HEK293 (cell line): Measurements from ENCODE around the gene ELF3.

Experiments
- CTCF ChIA-PET: fragments of 350-600 bp; formaldehyde crosslinking; extraction: SDS; loops from one replicate; lab custom pipeline; 2021; ENCODE audit warnings: antibody characterized with exemption; lab: Yijun Ruan, JAX
- POLR2A ChIA-PET: fragments of 300-600 bp; formaldehyde crosslinking; extraction: SDS; loops from one replicate; lab custom pipeline; 2020; ENCODE audit warnings: antibody characterized with exemption, inconsistent platforms; lab: Yijun Ruan, JAX
- H3K27ac ChIP-seq: fragments of 200-500 bp; sonication (Bioruptor generic); 2 replicates; pipeline ENCODE4 v1.5.1; 2014; ENCODE audit warnings: low read depth, low read length, control low read depth, inconsistent platforms; ENCODE audit errors: extremely low read depth
- H3K36me3 ChIP-seq, 2 experiments: fragments of 200-500 bp in 1 of 2; sonication (Bioruptor generic) in 1 of 2; 1 replicate in 1 of 2; 2 replicates in 1 of 2; pipeline ENCODE4 v1.5.1; 2014 to 2017; ENCODE audit warnings: inconsistent platforms in 2 of 2, low read length in 2 of 2; ENCODE audit not compliant: control insufficient read depth in 2 of 2, insufficient read depth in 1 of 2
- H3K4me1 ChIP-seq: fragments of 200-500 bp; sonication (Bioruptor generic); 2 replicates; pipeline ENCODE4 v1.5.1; 2014; ENCODE audit warnings: mild to moderate bottlenecking, low read length, inconsistent platforms; ENCODE audit not compliant: control insufficient read depth, insufficient read depth
- H3K4me3 ChIP-seq: 2 replicates; pipeline ENCODE4 v1.5.1; 2011; ENCODE audit warnings: low read depth, mild to moderate bottlenecking, control low read depth, low read length, moderate library complexity
- H3K9me3 ChIP-seq: fragments of 200-500 bp; sonication (Bioruptor generic); 2 replicates; pipeline ENCODE4 v1.5.1; 2014; ENCODE audit warnings: low read depth, low read length, inconsistent platforms; ENCODE audit not compliant: control insufficient read depth, insufficient read depth
- GLIS2 ChIP-seq: fragments of 450-650 bp; formaldehyde crosslinking; IDR thresholded peaks from 2 replicates; pipeline ENCODE4 v1.5.1; 2016; ENCODE audit warnings: missing biosample characterization, missing genetic modification characterization
- MZF1 ChIP-seq: fragments of 450-650 bp; formaldehyde crosslinking; IDR thresholded peaks from 2 replicates; pipeline ENCODE4 v1.5.1; 2017; ENCODE audit warnings: missing biosample characterization, missing genetic modification characterization, borderline replicate concordance
- PRDM10 ChIP-seq: fragments of 450-650 bp; formaldehyde crosslinking; IDR thresholded peaks from 2 replicates; pipeline ENCODE4 v1.5.1; 2016; ENCODE audit warnings: missing biosample characterization, missing genetic modification characterization
- REPIN1 ChIP-seq: fragments of 450-650 bp; formaldehyde crosslinking; IDR thresholded peaks from 2 replicates; pipeline ENCODE4 v1.5.1; 2017; ENCODE audit warnings: missing biosample characterization, missing genetic modification characterization, low read depth
- ZBTB1 ChIP-seq: fragments of 450-650 bp; formaldehyde crosslinking; IDR thresholded peaks from 2 replicates; pipeline ENCODE4 v1.5.1; 2016; ENCODE audit warnings: missing biosample characterization, missing genetic modification characterization
- ZBTB6 ChIP-seq: fragments of 450-650 bp; formaldehyde crosslinking; IDR thresholded peaks from 2 replicates; pipeline ENCODE4 v1.5.1; 2017; ENCODE audit warnings: missing biosample characterization, missing genetic modification characterization
- ZFP3 ChIP-seq: fragments of 450-650 bp; formaldehyde crosslinking; IDR thresholded peaks from 2 replicates; pipeline ENCODE4 v1.5.1; 2016; ENCODE audit warnings: low read depth, missing biosample characterization, missing genetic modification characterization
- ZIC2 ChIP-seq: fragments of 450-650 bp; formaldehyde crosslinking; IDR thresholded peaks from 2 replicates; pipeline ENCODE4 v1.5.1; 2016; ENCODE audit warnings: missing biosample characterization, missing genetic modification characterization
- ZNF148 ChIP-seq: fragments of 450-650 bp; formaldehyde crosslinking; IDR thresholded peaks from 2 replicates; pipeline ENCODE4 v1.5.0; 2017; ENCODE audit warnings: missing biosample characterization, missing genetic modification characterization, borderline replicate concordance
- ZNF169 ChIP-seq: fragments of 450-650 bp; formaldehyde crosslinking; IDR thresholded peaks from 2 replicates; pipeline ENCODE4 v1.5.1; 2016; ENCODE audit warnings: missing biosample characterization, missing genetic modification characterization
- ZNF184 ChIP-seq: fragments of 450-650 bp; IDR thresholded peaks from 2 replicates; pipeline ENCODE4 v1.5.1; 2018; ENCODE audit warnings: missing biosample characterization, mild to moderate bottlenecking, missing genetic modification characterization
- ZNF221 ChIP-seq: fragments of 450-650 bp; formaldehyde crosslinking; IDR thresholded peaks from 2 replicates; pipeline ENCODE4 v1.5.1; 2017; ENCODE audit warnings: missing biosample characterization, missing genetic modification characterization, borderline replicate concordance
- ZNF362 ChIP-seq: fragments of 450-650 bp; formaldehyde crosslinking; IDR thresholded peaks from 2 replicates; pipeline ENCODE4 v1.5.1; 2016; ENCODE audit warnings: missing biosample characterization, missing genetic modification characterization
- ZNF366 ChIP-seq: fragments of 450-650 bp; formaldehyde crosslinking; conservative IDR thresholded peaks from 2 replicates; pipeline ENCODE4 v1.5.1; 2016; ENCODE audit warnings: missing biosample characterization, missing genetic modification characterization
- ZNF501 ChIP-seq: fragments of 450-650 bp; formaldehyde crosslinking; IDR thresholded peaks from 2 replicates; pipeline ENCODE4 v1.5.1; 2016; ENCODE audit warnings: missing biosample characterization, missing genetic modification characterization
- ZNF707 ChIP-seq: fragments of 450-650 bp; formaldehyde crosslinking; IDR thresholded peaks from 2 replicates; pipeline ENCODE4 v1.5.1; 2016; ENCODE audit warnings: missing biosample characterization, missing genetic modification characterization

ELF3 gene

GRCh38 chr1:202011994-202012393 lies 1.6 kb downstream of the ELF3 start (continued):
- TF ChIP-seq ZNF501 (tag by site-specific recombination) (no peak), REPIN1 (tag by site-specific recombination) (no peak), ZBTB1 (tag by site-specific recombination) (no peak), ZIC2 (tag by site-specific recombination) (no peak)

GRCh38 chr1:202012544-202013478 lies 2.4 kb downstream of the ELF3 start:
- ChIA-PET CTCF (interaction anchor here (0.6 to 10.8 kb wide), 8 partner anchors 13 to 117 kb away, joined by 3 to 159 read pairs (median 4); partner anchors contain the start of gene GPR37L1), POLR2A (no interaction called here)
- H3K36me3 ChIP-seq: no peaks in the 10 kb centered on the region
- peaks cover 1% of the 10 kb centered on the region for H3K4me1 ChIP-seq
- no peaks in the 10 kb centered on the region for H3K9me3 ChIP-seq
- TF ChIP-seq ZNF366 (no peak), REPIN1 (tag by site-specific recombination) (no peak), ZFP3 (tag by site-specific recombination) (no peak), ZNF169 (tag by site-specific recombination) (no peak), MZF1 (tag by site-specific recombination) (no peak), ZNF362 (tag by site-specific recombination) (no peak), ZNF221 (no peak), ZBTB6 (tag by site-specific recombination) (no peak), GLIS2 (tag by site-specific recombination) (no peak), PRDM10 (tag by site-specific recombination) (no peak), ZNF184 (no peak), ZNF148 (tag by site-specific recombination) (no peak), ZNF707 (tag by site-specific recombination) (no peak)
- TF ChIP-seq, all 188 proteins: peak for 0
- H3K27ac ChIP-seq: no peak overlapping the region
- no peak overlapping the region for H3K4me3 ChIP-seq
